GM18511 (cell line): ENCODE data around the gene PPP2R2B.
"Not testable (repeated sequence)": the region's sequence is repeated elsewhere in the genome, so short reads cannot be mapped to it uniquely, and the experiment has no call there.

Experiments used
- ATAC-seq: cut with Tn5 transposase; IDR thresholded peaks from one replicate; pipeline ENCODE4 v1.9.1; 2021; ENCODE audit warnings: mild to moderate bottlenecking, moderate library complexity; ENCODE audit not compliant: unreplicated experiment

The PPP2R2B gene

GRCh38 chr5:146748533-146748932 is 130.0 kb downstream of the PPP2R2B start:
- ATAC-seq: no peak

- no peak for ATAC-seq
Measured at GRCh38 chr5:146745931-146746577, 132.5 kb downstream of the PPP2R2B start.

- no peak for ATAC-seq
Measured at GRCh38 chr5:146744068-146744745, 134.3 kb downstream of the PPP2R2B start.

GRCh38 chr5:146734936-146735577 is 143.5 kb downstream of the PPP2R2B start:
- no peak for ATAC-seq

- ATAC-seq: no peak
Measured at GRCh38 chr5:146732962-146733361, 145.6 kb downstream of the PPP2R2B start.

- no peak for ATAC-seq
Measured at GRCh38 chr5:146731909-146732659, 146.5 kb downstream of the PPP2R2B start.

GRCh38 chr5:146728746-146729145 is 149.8 kb downstream of the PPP2R2B start:
- ATAC-seq: not testable (repeated sequence)

- no peak for ATAC-seq
Measured at GRCh38 chr5:146726891-146727290, 151.7 kb downstream of the PPP2R2B start.

- ATAC-seq: no peak
Measured at GRCh38 chr5:146726020-146726419, 152.5 kb downstream of the PPP2R2B start.

- no peak for ATAC-seq
Measured at GRCh38 chr5:146725025-146725424, 153.5 kb downstream of the PPP2R2B start.

GRCh38 chr5:146722361-146722779 is 156.2 kb downstream of the PPP2R2B start:
- no peak for ATAC-seq

- ATAC-seq: no peak
Measured at GRCh38 chr5:146721073-146721815, 157.3 kb downstream of the PPP2R2B start.

GRCh38 chr5:146720107-146720506 is 158.4 kb downstream of the PPP2R2B start:
- ATAC-seq: no peak

- no peak for ATAC-seq
Measured at GRCh38 chr5:146719179-146719578, 159.4 kb downstream of the PPP2R2B start.

- ATAC-seq: no peak
Measured at GRCh38 chr5:146718609-146719008, 159.9 kb downstream of the PPP2R2B start.

- ATAC-seq: no peak
Measured at GRCh38 chr5:146717951-146718350, 160.6 kb downstream of the PPP2R2B start.

GRCh38 chr5:146716636-146717035 is 161.9 kb downstream of the PPP2R2B start:
- no peak for ATAC-seq

GRCh38 chr5:146710348-146710747 is 168.2 kb downstream of the PPP2R2B start:
- no peak for ATAC-seq

- no peak for ATAC-seq
Measured at GRCh38 chr5:146707316-146707715, 171.2 kb downstream of the PPP2R2B start.

- no peak for ATAC-seq
Measured at GRCh38 chr5:146706321-146706972, 172.1 kb downstream of the PPP2R2B start.
